Measurements from ENCODE around the gene RXFP4. TPM values are rescaled to one million over a fixed set of nuclear protein-coding genes. Genes with fewer than 3 reads are reported as not detected.

Gene RXFP4
- total and polyA plus RNA-seq, 9 of the 15 experiments (the other 6 are each of a cell fraction or from before 2014, with no cell fraction given): 0.64 TPM; not detected in 8

- TF ChIP-seq, protein P1, sequence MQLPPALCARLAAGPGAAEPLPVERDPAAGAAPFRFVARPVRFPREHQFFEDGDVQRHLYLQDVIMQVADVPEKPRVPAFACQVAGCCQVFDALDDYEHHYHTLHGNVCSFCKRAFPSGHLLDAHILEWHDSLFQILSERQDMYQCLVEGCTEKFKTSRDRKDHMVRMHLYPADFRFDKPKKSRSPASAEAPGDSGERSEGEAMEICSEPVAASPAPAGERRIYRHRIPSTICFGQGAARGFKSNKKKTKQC (CRISPR knock-in tag; IDR thresholded peaks at IDR 0.05): no peak
- TF ChIP-seq IRF1 (CRISPR knock-in tag; IDR thresholded peaks at IDR 0.05; ENCODE audit: borderline replicate concordance): no peak
- TF ChIP-seq MCM5 (IDR thresholded peaks at IDR 0.05; ENCODE audit: low read depth): no peak
- no peak for TF ChIP-seq TRIM24 (IDR thresholded peaks at IDR 0.05)
- TF ChIP-seq MAFF (IDR thresholded peaks at IDR 0.05; ENCODE audit: low read length): no peak
- TF ChIP-seq GABPA (tag; conservative IDR thresholded peaks at IDR 0.05; ENCODE audit: low read depth): 0 out of 2 replicates have a peak, but pooled peaks have one; percentile 46
- TF ChIP-seq CCNT2 (IDR thresholded peaks at IDR 0.05; ENCODE audit: borderline replicate concordance, extremely low read depth, insufficient read length, low read depth, low read length): peak; percentile 70
- no peak for TF ChIP-seq UBTF (IDR thresholded peaks at IDR 0.05; ENCODE audit: borderline replicate concordance in 1 of 2, low read depth in 2 of 2, low read length in 2 of 2)
- 0 out of 2 replicates have a peak, but pooled peaks have one; percentile 6 for TF ChIP-seq MTA2 (IDR thresholded peaks at IDR 0.05; ENCODE audit: low read depth)
- TF ChIP-seq POLR2H (tag; IDR thresholded peaks at IDR 0.05; ENCODE audit: low read depth): peak; percentile 83
- peak; percentile 27 for TF ChIP-seq SMAD1 (IDR thresholded peaks at IDR 0.05; ENCODE audit: low read depth, low read length, partially characterized antibody)
- no peak for TF ChIP-seq RNF219 (CRISPR knock-in tag; IDR thresholded peaks at IDR 0.05)
- TF ChIP-seq, protein P2, sequence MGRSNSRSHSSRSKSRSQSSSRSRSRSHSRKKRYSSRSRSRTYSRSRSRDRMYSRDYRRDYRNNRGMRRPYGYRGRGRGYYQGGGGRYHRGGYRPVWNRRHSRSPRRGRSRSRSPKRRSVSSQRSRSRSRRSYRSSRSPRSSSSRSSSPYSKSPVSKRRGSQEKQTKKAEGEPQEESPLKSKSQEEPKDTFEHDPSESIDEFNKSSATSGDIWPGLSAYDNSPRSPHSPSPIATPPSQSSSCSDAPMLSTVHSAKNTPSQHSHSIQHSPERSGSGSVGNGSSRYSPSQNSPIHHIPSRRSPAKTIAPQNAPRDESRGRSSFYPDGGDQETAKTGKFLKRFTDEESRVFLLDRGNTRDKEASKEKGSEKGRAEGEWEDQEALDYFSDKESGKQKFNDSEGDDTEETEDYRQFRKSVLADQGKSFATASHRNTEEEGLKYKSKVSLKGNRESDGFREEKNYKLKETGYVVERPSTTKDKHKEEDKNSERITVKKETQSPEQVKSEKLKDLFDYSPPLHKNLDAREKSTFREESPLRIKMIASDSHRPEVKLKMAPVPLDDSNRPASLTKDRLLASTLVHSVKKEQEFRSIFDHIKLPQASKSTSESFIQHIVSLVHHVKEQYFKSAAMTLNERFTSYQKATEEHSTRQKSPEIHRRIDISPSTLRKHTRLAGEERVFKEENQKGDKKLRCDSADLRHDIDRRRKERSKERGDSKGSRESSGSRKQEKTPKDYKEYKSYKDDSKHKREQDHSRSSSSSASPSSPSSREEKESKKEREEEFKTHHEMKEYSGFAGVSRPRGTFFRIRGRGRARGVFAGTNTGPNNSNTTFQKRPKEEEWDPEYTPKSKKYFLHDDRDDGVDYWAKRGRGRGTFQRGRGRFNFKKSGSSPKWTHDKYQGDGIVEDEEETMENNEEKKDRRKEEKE (IDR thresholded peaks at IDR 0.05; ENCODE audit: borderline replicate concordance in 1 of 2, control insufficient read depth in 1 of 2, low read depth in 2 of 2, low read length in 1 of 2): no peak
- TF ChIP-seq ZBTB1 (CRISPR knock-in tag; IDR thresholded peaks at IDR 0.05; ENCODE audit: borderline replicate concordance, low read depth): peak; percentile 40; the same call in 1 of the 2 replicates
- no peak for TF ChIP-seq TBL1XR1 (IDR thresholded peaks at IDR 0.05; ENCODE audit: low read length in 2 of 2)
- TF ChIP-seq RBFOX2 (IDR thresholded peaks at IDR 0.05; ENCODE audit: low read depth, low read length): peak; percentile 88
These were observed 30.0 kb upstream of the RXFP4 start, which contains the start of gene RIT1 (continued) for GRCh38 chr1:155911156-155912055.
